LNCaP clone FGC (cell line): Measurements from ENCODE around the gene H2BK1.

Experiments used
- DNase-seq: peaks from one replicate; pipeline ENCODE4 v3.0.0-alpha.2; 2011; ENCODE audit warnings: low read depth
- H3K4me3 ChIP-seq: 2 replicates; pipeline ENCODE4 v1.5.1; 2011; ENCODE audit warnings: mild to moderate bottlenecking, low read depth, low read length, control low read depth
- CTCF ChIP-seq: IDR thresholded peaks from 2 replicates; pipeline ENCODE4 v1.5.1; 2012; ENCODE audit warnings: mild to moderate bottlenecking; ENCODE audit not compliant: control insufficient read depth, insufficient read depth; ENCODE audit errors: extremely low read depth

Gene H2BK1

GRCh38 chr7:151173386-151174245, 36.7 kb downstream of the H2BK1 start:
- no peak overlapping the region for H3K4me3 ChIP-seq
- no peak for DNase-seq
- TF ChIP-seq CTCF, result no peak

DNA sequence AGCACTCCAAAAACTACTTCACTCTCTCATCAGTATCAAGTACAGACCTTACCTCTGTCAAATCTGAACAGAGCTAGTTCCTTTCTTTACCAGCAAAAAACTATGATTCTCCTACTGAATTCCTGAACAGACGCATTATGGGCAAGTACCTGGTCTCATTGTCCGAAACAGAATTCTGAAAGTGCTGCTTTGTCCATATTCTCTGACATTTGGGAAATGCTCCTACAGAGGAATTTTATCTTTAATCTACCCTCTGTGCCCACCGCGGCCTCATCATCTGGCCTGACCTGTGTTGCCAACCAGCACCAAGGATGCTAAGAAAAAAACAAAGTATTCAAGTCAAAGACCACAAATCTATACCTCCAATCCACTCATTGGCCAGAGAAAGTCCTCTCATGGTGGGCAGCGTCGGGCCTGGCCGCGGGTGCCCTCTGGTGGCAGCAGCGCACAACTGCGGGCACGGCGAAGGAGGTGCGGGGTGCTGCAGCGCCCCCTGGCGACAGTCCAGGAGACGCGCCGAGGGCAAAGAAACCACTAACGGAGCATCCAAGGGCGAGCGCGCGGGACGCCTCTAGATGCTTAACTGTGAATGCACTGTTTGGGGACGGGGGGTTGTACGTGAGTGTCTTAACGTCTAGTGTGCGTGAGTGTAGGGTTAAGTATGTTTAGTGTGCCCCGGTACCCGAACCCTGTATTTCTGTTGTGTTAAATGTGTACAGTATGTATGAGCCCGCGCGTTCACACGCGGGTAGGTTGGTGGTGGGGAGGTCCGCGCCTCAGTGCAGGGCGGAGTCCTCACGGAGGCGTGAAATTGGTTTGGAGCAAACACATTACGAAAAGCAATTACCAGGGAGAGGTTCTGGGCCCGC, 37.8 kb downstream of the H2BK1 start:
- H3K4me3 ChIP-seq, result no peak overlapping the region
- no peak for DNase-seq
- TF ChIP-seq CTCF, result peak; percentile 100

DNA sequence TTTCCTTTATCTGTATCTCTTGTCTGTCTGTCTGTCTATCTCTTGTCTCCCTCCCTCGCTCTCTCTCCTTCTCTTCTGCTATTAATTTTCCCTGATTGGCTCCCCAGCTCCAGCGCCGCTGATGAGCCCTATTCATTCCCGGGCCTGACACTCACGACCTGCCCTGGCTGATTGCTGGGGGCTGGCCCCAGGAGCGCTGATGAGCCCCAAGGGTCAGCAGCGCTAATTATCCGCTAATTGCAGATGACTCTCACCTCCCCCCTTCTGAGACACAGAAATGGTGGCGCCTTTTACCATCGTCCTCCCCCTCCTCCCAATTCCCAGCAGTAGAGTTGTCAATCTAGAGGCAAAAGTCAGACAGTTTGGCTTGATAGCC, 41.5 kb downstream of the H2BK1 start:
- no peak for TF ChIP-seq CTCF
- H3K4me3 ChIP-seq, result no peak overlapping the region
- DNase-seq, result no peak

DNA sequence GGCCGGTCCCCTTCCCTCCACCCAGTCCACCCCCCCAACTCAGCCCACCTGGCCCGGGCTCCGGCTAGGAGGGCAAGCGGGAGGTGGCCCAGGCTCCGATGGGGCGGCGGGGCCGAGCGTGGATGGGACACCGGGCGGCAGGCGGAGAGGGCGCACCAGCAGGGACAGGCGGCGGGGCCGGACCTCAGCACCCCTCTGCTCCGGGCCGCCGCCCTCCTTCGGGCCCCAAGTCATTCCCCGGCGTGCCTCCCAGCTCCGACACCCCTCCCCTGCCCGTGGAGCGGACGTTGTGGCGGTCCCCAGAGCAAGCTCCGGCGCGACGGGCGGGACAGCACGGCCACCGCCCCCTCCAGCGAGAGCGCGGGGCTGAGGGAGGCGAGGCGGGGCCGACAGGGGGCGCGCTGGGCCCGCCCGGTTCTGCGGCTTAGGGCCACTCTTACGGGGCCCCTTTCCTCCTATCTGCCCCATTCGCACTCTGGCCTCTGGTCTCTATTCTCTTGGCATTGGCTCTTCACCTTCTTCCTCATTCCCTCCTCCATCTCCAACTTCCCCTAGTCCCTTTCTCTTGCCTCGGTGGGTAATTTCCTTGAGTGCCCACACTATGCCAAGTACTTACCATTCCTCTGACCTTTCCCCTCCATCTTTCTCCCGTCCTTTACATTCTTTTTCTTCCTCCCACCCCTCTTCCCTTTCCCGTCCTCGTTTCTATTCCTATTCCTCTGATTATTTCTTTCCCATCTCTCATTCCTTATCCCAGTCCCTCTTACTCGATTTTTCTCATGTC, 42.1 kb downstream of the H2BK1 start:
- H3K4me3 ChIP-seq, result no peak overlapping the region
- TF ChIP-seq CTCF, result peak; percentile 54
- no peak for DNase-seq

- no peak for DNase-seq
- H3K4me3 ChIP-seq, result peak within 1 kb of the TSS; percentile 21; the same call in 1 of the 2 replicates
- TF ChIP-seq CTCF, result no peak
These were observed 42.9 kb downstream of the H2BK1 start, which contains the start of gene GBX1 for GRCh38 chr7:151167197-151167961. GBX1 (minus strand) TSS chr7:151167694; CDS start chr7:151167548, 146 bp downstream.
